GM12892 (cell line): ENCODE data around the gene KCNQ5.

Source experiments
- POLR2A ChIP-seq: IDR thresholded peaks from 2 replicates; pipeline ENCODE4 v1.6.1; 2011; ENCODE audit warnings: low read depth, low read length, control low read depth
- POLR2AphosphoS5 ChIP-seq: IDR thresholded peaks from 2 replicates; pipeline ENCODE4 v1.6.1; 2011; ENCODE audit warnings: low read depth, low read length, control low read depth

DNA sequence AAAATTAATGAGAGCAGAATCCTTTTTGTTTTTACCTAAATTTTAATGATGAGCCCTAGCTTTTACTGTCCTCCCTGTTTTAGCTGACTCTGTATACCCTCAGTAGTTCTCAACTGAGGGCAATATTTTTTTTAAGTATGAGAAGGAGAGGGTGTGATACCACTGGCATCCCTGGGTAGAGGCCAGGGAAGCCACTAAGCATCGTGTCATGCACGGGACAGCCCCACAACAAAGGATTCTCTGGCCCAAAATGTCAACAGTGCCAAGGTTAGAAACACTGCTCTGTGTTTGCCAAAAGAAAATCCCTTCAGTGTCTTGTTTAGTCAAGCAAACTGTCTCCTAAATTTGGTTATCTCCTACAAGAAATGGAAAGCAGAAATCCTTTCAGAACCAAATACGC is 210.4 kb downstream of the KCNQ5 start:
- no peak for TF ChIP-seq POLR2A
- no peak for TF ChIP-seq POLR2AphosphoS5
